ENCODE results near the gene HMBS.
A peak's percentile ranks its signal among the peaks of the same experiment; 100 is the strongest.

Gene HMBS

DNA sequence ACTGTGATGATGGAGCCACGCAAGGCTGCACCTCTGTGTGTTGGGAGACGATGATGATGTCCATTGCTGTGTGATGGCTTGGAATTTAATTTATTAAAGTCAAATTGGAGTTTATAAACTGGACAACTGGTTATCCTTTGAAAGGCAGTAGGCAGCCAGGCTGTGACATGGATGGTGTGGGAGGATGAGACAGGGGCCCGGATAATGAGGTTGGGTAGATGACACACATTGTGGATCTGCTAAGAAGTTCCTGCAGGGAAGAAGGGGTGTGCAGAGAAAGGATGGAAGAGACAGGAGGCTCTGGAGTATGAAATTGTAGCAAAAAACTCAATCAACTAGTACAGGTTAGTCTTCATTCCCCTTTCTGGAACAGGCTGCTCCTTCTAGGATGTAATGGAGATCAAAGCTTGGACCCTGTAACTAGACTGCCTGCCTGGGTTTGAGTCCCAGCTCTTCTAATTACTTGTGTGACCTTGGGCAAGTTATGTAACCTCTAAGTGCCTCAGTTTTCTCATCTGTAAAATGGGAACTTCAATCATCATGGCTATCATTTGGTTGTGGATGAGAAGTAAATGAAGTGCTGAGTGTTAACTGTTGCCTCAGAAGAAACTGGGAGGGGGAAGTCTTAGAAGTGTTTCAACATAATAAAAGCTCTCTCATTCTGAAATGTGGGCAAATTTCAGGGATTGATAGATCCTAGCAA, 32.5 kb downstream of the HMBS start:
- TF ChIP-seq, protein P1, sequence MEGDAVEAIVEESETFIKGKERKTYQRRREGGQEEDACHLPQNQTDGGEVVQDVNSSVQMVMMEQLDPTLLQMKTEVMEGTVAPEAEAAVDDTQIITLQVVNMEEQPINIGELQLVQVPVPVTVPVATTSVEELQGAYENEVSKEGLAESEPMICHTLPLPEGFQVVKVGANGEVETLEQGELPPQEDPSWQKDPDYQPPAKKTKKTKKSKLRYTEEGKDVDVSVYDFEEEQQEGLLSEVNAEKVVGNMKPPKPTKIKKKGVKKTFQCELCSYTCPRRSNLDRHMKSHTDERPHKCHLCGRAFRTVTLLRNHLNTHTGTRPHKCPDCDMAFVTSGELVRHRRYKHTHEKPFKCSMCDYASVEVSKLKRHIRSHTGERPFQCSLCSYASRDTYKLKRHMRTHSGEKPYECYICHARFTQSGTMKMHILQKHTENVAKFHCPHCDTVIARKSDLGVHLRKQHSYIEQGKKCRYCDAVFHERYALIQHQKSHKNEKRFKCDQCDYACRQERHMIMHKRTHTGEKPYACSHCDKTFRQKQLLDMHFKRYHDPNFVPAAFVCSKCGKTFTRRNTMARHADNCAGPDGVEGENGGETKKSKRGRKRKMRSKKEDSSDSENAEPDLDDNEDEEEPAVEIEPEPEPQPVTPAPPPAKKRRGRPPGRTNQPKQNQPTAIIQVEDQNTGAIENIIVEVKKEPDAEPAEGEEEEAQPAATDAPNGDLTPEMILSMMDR (IDR thresholded peaks at IDR 0.05; ENCODE audit: low read depth, low read length): no peak

DNA sequence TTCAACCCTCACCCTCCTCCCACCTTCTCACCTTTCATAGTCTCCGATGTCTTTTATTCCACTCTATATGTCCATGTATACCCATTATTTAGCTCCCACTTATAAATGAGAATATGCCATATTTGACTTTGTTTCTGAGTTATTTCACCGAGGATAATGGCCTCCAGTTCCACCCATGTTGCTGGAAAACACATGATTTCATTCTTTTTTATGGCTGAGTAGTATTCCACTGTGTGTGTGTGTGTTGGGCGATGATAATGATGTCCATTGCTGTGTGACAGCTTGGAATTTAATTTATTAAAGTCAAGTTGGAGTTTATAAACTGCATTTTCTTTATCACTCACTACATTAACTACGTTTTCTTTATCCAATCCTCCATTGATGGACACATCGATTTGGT, 33.5 kb downstream of the HMBS start:
- TF ChIP-seq, protein P1 (IDR thresholded peaks at IDR 0.05; ENCODE audit: low read depth, low read length): no peak
- no peak overlapping the region for H3K4me3 ChIP-seq (ENCODE audit: low read depth, low read length)

More for the DNA sequence above, 32.5 kb downstream of the HMBS start:
- no peak overlapping the region for H3K4me3 ChIP-seq (ENCODE audit: low read depth, low read length)

DNA sequence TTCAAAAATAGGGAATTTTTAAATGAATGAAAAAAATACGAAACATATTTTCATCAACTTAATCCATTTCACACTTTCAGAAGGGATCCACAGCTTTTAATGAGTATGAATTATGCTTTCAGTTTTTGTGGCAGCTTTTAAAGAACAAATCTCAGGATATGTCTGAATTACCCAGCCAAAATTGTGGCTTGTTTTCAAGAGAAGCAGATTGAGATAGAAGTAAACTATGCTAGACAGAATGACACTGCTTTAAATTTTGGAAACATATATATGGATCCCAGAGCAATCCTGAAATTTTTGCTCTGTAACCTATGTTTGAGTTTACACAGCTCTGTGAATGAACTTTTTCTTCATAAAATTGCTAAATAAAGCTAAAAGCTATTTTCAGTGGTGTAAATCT, 34.3 kb downstream of the HMBS start:
- H3K4me3 ChIP-seq (ENCODE audit: low read depth, low read length): no peak overlapping the region
- TF ChIP-seq, protein P1 (IDR thresholded peaks at IDR 0.05; ENCODE audit: low read depth, low read length): no peak

DNA sequence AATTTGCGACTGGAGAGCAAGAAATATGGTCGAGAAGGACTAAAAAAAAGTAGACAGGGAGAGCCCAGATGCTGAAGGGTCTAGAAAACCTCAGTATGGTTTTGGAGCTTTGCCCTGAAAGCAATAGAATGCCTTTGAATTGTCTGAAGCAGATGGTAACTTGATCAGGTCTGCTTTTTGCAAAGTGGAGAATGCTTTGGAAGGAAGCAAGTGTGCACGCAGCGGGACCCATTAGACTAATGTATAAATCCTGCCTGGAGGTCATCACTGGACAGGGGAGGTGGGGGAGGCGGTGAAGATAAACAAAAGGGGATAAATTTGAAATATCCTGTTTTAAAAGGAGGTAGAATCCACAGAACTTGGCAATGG, 35.9 kb downstream of the HMBS start:
- TF ChIP-seq, protein P1 (IDR thresholded peaks at IDR 0.05; ENCODE audit: low read depth, low read length): no peak
- H3K4me3 ChIP-seq (ENCODE audit: low read depth, low read length): peak overlapping the region; percentile 62

DNA sequence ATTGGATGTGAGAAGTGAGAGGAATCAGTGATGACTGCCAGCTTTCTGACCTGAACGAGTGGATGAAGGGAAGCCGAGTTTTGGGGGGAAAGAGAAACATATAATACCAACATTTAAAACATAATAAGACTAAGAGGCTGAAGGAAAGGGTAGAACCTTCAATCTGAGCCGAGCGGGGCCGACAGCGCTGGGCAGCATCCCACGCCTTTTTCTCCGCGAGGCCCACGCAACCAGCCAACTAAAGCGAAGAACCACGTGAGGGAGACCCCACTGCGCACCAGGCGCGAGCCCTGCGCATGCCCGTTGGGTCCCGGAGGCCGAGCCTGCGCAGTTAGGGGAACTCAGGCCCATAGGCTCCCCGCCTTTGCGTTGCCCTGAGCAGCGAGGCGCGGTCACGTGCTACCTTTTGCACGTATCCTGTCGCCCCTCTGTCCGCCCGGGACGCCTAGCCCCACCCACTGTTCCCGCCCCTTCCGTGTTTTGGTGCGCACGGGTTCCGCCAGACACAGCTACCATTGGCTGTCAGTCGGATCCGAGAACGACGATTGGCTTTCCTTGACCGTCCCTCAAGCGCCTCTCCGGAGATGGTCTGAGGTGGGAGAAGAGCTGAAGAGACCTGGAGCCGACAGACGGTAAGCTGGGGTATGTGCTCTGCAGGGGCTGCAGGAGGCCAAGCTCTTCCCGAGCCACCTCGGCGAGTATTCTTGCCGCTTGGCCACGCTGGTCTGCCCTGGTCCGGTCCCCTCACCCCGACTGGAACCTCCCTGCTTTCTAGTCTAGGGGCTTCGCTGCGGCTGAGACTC, 36.5 kb downstream of the HMBS start, which contains the start of gene HINFP:
Gene HINFP, plus strand, starts transcription at position 573 of the 803 bp plus-strand sequence. CDS start 5,365 bp downstream, outside the sequence.
- TF ChIP-seq, protein P1 (IDR thresholded peaks at IDR 0.05; ENCODE audit: low read depth, low read length): no peak
- peak within 1 kb of the TSS; percentile 77 for H3K4me3 ChIP-seq (ENCODE audit: low read depth, low read length)

DNA sequence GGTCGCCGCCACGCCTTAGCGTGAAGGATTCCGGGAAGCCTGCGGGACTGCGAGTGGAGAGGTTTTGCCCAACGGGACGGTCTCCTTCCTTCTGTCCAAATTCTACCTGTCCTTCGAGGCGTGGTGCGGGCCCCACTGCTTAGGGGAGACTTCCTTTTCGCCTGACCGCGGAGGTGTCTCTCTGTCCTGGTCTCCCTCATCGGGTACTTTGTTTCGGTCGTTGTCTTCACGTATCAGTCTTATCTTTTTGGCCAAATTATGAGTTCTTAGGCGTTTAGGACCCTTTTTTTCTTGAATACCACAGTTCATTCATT, 37.1 kb downstream of the HMBS start:
- TF ChIP-seq, protein P1 (IDR thresholded peaks at IDR 0.05; ENCODE audit: low read depth, low read length): no peak
- H3K4me3 ChIP-seq (ENCODE audit: low read depth, low read length): peak overlapping the region; percentile 77

DNA sequence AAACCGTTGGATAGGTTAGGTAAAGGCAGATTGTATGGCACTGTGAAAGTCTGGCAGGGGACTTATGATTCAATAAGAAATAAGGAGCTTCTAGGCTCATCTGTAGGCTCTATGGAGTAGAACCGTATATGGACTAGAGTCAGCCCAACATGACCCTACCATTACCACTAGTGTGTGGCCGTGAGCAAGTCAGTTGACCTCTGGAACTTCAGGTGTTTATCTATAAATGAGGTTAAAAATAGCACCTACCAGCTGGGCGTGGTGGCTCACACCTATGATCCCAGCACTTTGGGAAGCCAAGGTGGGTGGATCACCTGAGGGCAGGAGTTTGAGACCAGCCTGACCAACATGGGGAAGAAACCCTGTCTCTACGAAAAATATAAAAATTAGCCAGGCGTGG, 41.1 kb downstream of the HMBS start:
- TF ChIP-seq, protein P1 (IDR thresholded peaks at IDR 0.05; ENCODE audit: low read depth, low read length): no peak
- no peak overlapping the region for H3K4me3 ChIP-seq (ENCODE audit: low read depth, low read length)

Data from WI38 (cell line).